ENCODE data around the gene TRIOBP.

The TRIOBP gene

GRCh38 chr22:37658133-37659065 is 38.4 kb upstream of the TRIOBP start, which contains the start of gene PDXP:
Gene PDXP, plus strand, starts transcription at chr22:37658723. Its CDS starts 60 bp downstream, at chr22:37658783.
- TF ChIP-seq, protein P1, sequence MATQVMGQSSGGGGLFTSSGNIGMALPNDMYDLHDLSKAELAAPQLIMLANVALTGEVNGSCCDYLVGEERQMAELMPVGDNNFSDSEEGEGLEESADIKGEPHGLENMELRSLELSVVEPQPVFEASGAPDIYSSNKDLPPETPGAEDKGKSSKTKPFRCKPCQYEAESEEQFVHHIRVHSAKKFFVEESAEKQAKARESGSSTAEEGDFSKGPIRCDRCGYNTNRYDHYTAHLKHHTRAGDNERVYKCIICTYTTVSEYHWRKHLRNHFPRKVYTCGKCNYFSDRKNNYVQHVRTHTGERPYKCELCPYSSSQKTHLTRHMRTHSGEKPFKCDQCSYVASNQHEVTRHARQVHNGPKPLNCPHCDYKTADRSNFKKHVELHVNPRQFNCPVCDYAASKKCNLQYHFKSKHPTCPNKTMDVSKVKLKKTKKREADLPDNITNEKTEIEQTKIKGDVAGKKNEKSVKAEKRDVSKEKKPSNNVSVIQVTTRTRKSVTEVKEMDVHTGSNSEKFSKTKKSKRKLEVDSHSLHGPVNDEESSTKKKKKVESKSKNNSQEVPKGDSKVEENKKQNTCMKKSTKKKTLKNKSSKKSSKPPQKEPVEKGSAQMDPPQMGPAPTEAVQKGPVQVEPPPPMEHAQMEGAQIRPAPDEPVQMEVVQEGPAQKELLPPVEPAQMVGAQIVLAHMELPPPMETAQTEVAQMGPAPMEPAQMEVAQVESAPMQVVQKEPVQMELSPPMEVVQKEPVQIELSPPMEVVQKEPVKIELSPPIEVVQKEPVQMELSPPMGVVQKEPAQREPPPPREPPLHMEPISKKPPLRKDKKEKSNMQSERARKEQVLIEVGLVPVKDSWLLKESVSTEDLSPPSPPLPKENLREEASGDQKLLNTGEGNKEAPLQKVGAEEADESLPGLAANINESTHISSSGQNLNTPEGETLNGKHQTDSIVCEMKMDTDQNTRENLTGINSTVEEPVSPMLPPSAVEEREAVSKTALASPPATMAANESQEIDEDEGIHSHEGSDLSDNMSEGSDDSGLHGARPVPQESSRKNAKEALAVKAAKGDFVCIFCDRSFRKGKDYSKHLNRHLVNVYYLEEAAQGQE (IDR thresholded peaks at IDR 0.05; ENCODE audit: insufficient read depth in 1 of 2, low read depth in 2 of 2, low read length in 2 of 2) = no peak
- TF ChIP-seq SIN3A (IDR thresholded peaks at IDR 0.05; ENCODE audit: borderline replicate concordance, insufficient read depth, low read length) (no peak), POLR2AphosphoS5 (IDR thresholded peaks at IDR 0.05; ENCODE audit: low read depth, low read length) (peak; percentile 69; the same call in 1 of the 2 replicates), TAF1 (IDR thresholded peaks at IDR 0.05; ENCODE audit: borderline replicate concordance, insufficient read depth, low read length) (no peak)

- no peak for TF ChIP-seq POLR2AphosphoS5 (IDR thresholded peaks at IDR 0.05; ENCODE audit: low read depth, low read length)
- TF ChIP-seq, protein P1 (IDR thresholded peaks at IDR 0.05; ENCODE audit: insufficient read depth in 1 of 2, low read depth in 2 of 2, low read length in 2 of 2) = no peak
- no peak for TF ChIP-seq TAF1 (IDR thresholded peaks at IDR 0.05; ENCODE audit: borderline replicate concordance, insufficient read depth, low read length)
- no peak for TF ChIP-seq SIN3A (IDR thresholded peaks at IDR 0.05; ENCODE audit: borderline replicate concordance, insufficient read depth, low read length)
- TF ChIP-seq FOXP2 (optimal IDR thresholded peaks at IDR 0.05; ENCODE audit: borderline replicate concordance, extremely low read depth, extremely low read length, insufficient read depth) = no peak
Measured at GRCh38 chr22:37659066-37659896, 37.6 kb upstream of the TRIOBP start.

GRCh38 chr22:37659897-37660708 is 36.7 kb upstream of the TRIOBP start:
- TF ChIP-seq FOXP2 (optimal IDR thresholded peaks at IDR 0.05; ENCODE audit: borderline replicate concordance, extremely low read depth, extremely low read length, insufficient read depth) (no peak), POLR2AphosphoS5 (IDR thresholded peaks at IDR 0.05; ENCODE audit: low read depth, low read length) (no peak), TAF1 (IDR thresholded peaks at IDR 0.05; ENCODE audit: borderline replicate concordance, insufficient read depth, low read length) (no peak), SIN3A (IDR thresholded peaks at IDR 0.05; ENCODE audit: borderline replicate concordance, insufficient read depth, low read length) (no peak)
- TF ChIP-seq, protein P1 (IDR thresholded peaks at IDR 0.05; ENCODE audit: insufficient read depth in 1 of 2, low read depth in 2 of 2, low read length in 2 of 2) = no peak

DNA sequence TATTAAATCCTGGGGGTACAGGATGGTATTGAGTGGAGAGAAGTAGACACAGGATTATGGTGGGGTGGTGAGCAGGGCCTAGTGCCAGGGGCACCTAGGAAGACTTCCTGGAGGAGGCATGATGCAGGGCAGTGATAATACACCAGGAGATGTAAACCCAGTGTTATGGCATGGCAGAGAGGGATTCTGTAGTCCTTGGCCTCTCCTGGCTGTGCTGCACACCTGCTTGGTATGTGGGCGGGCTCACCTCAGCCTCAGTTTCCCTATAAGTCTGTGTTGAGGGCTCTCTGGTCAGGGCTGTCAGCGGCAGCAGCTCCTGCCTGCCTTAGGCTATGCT is 36.2 kb upstream of the TRIOBP start:
- no peak for TF ChIP-seq TAF1 (IDR thresholded peaks at IDR 0.05; ENCODE audit: borderline replicate concordance, insufficient read depth, low read length)
